ENCODE results near the gene TNRC6B.
A peak's percentile ranks its signal among the peaks of the same experiment; 100 is the strongest.
"Not testable (repeated sequence)": the region's sequence is repeated elsewhere in the genome, so short reads cannot be mapped to it uniquely, and the experiment has no call there.

TNRC6B gene

DNA sequence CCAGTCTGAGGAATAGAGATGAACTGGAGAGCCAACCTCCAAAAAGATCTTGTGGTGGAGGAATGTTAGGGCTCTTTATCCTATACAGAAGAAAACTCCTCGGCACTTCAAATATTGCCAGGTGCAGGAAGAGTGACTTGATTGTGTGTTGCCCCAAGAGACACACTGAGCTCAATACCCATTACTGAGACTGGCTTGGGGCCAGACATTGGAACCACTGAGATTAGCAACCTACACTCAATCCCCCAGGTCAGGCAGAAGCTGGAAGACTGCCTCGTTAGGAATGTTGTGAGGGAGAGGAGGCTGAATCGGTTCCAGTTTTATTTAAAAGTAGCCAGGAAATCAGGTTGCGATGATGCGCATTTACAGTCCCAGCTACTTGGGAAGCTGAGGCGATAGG is 190.3 kb downstream of the TNRC6B start:
- no peak for DNase-seq

GRCh38 chr22:40368836-40369235 is 191.1 kb downstream of the TNRC6B start:
- DNase-seq, result no peak

DNA sequence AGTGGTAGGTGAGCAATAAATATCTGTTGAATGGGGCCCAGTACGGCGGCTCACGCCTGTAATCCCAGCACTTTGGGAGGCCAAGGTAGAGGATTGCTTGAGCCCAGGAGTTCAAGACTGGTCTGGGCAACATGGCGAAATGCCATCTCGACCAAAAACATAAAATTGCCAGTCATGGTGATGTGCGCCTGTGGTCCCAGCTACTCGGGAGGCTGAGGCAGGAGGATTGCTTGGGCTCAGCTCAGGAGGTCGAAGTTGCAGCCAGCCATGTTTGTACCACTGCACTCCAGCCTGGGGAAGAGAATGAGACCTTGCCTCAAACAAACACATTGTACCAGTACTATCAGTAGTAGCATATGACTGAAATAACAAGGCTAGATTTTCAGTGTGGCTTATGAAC is 196.8 kb downstream of the TNRC6B start:
- DNase-seq, result no peak

GRCh38 chr22:40376149-40376548 is 198.4 kb downstream of the TNRC6B start:
- DNase-seq, result no peak

DNA sequence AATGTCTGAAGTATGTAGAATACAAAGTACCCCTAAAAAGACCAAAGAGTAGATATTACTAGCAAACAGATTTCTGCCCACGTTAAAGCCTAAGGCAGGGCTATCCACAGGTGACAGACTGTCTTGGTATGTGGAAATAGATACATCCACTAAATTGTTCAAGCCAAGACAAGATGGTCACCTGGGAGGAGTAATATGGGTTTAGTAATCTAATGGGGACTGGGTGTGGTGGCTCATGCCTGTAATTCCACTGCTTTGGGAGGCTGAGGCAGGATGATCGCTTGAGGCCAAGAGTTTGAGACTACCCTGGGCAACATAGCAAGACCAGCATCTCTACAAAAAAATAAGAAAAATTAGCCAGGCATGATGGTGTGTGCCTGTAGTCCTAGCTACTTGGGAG is 200.2 kb downstream of the TNRC6B start:
- DNase-seq, result no peak

GRCh38 chr22:40378448-40378847 is 200.7 kb downstream of the TNRC6B start:
- not testable (repeated sequence) for DNase-seq

GRCh38 chr22:40381461-40381860 is 203.7 kb downstream of the TNRC6B start:
- no peak for DNase-seq

- DNase-seq, result no peak
Measured at GRCh38 chr22:40383905-40384304, 206.2 kb downstream of the TNRC6B start.

DNA sequence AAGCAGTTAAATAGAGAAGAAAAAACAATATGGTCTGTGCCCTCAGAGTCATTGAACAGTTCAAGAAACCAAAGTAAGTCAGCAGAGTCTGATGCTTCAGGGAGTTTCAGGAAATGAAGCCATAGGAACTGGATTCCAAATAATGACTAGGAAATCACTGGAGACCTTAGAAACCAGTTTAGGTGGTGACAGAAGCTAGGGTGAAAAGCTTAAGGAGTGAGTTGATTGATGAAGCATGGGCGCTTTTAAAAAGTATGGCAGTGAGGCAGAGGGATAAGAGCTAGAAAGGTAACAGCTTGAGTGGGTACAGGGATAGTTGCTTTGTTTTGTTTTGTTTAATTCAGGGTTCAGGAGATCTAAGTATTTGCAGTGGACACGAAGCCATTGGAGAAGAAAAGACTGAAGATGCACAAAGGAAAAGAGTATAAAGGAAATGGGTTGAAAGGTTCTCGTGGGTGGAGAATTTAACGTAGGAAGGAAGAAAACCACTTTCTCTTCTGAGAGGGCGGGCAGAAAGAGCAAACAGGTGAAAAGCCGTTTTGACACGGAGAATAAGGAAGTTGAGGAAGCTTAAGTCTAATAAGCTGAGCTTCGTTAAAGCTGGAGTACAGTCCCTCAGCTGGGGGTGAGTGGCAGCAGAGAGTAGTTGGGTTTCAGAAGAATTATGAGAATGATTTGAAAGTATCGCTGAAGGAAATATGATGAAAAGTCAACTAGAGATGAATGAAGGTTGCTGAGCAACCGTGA is 207.5 kb downstream of the TNRC6B start:
- peak; percentile 57 for DNase-seq

Data from CD4-positive, alpha-beta T cell treated with Interleukin-6 for 4 hours (primary cell).